Tongue (tissue), 2 donors: Measurements from ENCODE around the gene GINS2. TPM values are rescaled to one million over a fixed set of nuclear protein-coding genes. Genes with fewer than 3 reads are reported as not detected.

Experiments
- DNase-seq: peaks from one replicate; pipeline ENCODE4 v3.0.0-alpha.2; 2015
- total RNA-seq: library from RNA; depleted of rRNA; stranded (reverse); fragments of >200 nt; gene quantifications from one replicate; pipeline ENCODE4 v1.2.3, GENCODE V29; 2014

The GINS2 gene
- total RNA-seq, 1 donor from 2014 or later: 4.6 TPM

DNA sequence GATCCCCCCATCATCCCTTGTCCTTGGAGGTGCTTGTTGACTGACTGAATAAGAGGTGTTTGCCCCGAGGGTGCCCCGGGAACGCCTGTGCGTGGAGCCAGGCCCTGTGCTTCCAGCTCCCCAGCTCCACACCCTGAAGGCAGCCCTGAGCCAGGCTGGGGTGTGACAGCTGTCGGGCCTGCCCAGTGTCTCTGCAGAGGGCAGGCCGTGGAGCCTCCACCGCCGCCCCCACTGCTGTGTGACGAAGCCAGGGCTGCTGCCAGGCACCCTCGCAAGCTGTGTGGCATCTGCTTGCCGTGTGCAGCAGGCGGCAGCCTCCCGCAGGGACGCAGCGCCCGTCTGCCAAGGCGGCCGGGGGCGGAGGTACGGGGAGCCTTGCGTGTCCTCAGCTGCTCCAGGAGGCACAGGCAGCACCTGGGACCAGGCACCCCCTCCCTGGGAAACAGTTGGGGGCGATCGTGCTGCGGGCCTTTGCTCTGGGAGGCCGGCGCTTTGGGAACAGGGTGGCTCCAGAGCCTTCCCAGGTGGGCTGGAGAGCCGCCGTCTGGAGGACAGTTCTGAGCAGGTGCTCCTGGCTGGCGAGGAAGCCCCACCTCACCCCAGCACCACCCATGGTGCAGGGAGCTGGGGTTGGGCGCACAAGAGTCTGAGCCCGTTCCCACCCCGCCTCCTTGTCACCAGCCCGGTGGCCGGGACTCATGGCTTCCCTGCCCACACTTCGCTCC is 49.1 kb downstream of the GINS2 start:
- DNase-seq: peak; percentile 87

- no peak for DNase-seq
These were observed 49.9 kb downstream of the GINS2 start for GRCh38 chr16:85638695-85639409.

- DNase-seq: no peak
These were observed 50.7 kb downstream of the GINS2 start for GRCh38 chr16:85637808-85638647.

DNA sequence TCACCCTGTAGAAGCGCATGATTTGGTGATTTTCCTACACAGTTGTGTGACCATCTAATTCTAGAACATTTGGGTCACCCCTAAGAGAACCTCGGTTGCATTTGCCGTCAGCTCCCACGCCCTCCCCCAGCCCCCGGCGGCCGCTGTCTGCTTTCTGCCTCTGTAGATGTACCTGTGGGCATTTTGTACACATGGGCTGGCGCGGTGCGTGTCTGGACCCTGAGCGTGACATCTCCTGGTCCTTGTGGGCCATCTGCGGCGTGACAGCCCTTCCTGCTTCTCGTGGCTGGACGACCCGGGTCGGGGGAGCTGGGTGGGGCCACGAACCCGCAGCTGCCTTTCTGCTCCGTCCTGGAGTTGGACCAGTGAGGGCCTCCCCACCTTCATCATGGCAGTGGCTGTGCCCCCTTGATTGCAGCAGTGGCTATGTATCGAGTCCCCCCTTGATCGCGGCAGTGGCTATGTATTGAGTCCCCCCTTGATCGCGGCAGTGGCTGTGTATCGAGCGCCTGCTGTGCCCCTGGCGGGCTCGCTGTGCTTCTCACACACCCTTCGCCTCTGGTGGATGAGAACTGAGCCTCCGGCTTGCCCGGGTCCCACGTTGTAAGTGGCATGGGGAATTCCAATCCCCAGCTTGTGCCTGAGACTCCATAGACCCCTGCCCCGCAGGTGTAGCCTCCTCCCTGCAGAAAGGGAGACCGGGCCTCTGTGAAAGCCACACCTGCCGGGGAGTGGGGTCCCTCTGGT is 51.5 kb downstream of the GINS2 start:
- no peak for DNase-seq

GRCh38 chr16:85636234-85636812 is 52.4 kb downstream of the GINS2 start:
- no peak for DNase-seq

DNA sequence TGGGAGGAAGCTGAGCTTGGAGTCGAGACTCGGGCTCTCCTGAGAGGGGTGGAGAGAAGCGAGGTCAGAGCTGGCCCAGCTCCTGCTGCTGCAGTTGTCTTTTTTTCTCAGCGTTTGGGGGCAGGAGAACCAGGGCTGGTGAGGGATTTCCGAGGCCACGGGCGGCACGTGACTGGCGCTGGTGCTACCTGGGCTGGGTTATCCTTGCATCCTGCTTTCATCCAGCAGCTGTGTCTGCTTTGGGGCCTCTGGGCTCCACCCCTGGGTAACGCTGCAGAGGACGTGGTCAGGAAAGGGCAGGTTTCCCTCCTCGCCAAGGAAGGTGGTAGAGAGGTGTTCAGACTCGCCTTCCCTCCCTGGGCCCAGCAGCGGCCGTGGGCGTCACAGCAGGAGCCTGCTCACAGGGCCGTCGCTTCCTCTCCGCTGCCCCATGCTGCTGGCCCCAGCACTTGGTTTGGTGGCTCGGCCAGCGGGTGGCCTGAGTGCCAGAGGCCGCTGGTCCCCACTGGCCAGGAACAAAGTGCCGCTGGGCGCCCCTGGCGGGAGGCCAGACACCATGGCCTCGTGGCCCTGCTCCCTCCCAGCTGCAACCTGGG is 53.1 kb downstream of the GINS2 start:
- DNase-seq: no peak

- no peak for DNase-seq
These were observed 53.8 kb downstream of the GINS2 start for GRCh38 chr16:85634747-85635544.

GRCh38 chr16:85633888-85634287 is 54.9 kb downstream of the GINS2 start:
- DNase-seq: no peak

DNA sequence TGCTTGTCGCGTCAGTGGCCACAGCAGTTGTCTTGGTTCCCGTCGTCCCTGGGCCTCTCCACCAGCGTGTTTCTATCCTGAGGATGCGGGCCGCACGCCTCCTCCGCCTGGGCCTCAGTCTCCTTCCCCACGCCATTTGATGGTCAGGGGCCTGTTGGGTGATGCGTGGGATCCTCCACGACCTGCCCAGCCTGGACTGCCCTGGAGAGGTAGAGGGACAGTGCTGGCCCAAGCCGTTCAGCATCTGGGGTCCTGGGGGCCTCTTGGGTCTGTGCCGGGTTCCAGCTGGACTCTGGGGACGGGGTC is 55.4 kb downstream of the GINS2 start:
- DNase-seq: no peak

- no peak for DNase-seq
These were observed 55.9 kb downstream of the GINS2 start for GRCh38 chr16:85632709-85633437.

- no peak for DNase-seq
These were observed 56.9 kb downstream of the GINS2 start for GRCh38 chr16:85631802-85632393.

GRCh38 chr16:85631230-85631629 is 57.5 kb downstream of the GINS2 start:
- no peak for DNase-seq

GRCh38 chr16:85629853-85630252 is 58.9 kb downstream of the GINS2 start:
- no peak for DNase-seq

DNA sequence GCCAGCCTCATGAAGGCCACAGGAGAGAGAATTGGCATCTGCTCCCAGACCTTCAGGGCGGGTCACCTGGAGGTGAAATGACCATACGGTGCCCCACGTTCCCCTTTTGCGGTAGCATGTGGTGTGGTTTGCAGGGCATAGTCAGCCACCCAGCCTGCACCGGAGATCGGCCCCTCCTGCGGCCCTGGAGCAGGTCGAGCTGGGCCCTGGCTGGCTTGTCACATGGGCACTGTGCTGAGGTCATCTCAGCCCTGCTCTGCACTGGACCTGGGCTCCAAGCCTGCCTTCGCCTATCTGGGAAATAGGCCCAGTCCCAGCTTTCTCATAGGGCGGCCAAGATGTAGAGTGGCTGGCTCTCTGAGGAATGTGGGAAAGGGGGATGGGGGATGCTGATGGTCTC is 59.4 kb downstream of the GINS2 start:
- no peak for DNase-seq

- no peak for DNase-seq
These were observed 60.1 kb downstream of the GINS2 start for GRCh38 chr16:85628645-85629044.

- DNase-seq: no peak
These were observed 60.5 kb downstream of the GINS2 start for GRCh38 chr16:85628265-85628556.

DNA sequence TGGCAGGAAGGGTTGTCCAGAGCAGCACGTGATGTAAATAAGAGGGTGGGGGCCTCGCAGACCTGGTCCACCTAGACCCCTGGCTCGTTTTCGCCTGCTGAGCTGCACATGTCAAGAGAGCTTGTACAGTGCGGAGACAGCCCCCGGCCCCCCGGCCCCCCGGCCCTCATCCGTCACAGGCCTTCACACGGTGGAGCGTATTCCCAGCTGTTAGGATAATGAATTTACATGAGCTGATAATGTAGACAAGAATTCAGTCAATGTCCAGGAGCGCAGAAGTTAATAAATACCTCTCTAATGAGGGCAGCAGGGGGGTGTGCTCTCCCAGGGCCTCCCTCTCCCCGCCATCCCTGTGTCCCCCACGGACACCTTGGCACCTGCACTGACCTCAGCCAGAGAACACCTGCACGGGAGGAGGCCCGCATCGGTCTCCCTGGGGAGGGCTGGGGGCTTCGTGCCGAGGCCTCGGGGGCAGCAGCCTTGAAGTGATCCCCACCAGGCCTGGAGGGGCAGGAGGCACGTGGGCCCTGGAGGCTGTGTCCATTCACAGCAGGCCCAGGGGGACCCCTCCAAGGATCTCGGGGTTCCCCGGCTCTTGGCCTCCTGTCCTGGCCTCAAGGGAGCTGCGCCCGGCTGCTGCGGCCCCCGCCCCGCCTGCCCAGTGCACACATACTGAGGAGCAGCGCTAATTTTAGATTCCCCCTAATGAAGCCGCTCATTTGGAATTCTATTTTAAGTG is 61.1 kb downstream of the GINS2 start:
- peak; percentile 77 for DNase-seq

DNA sequence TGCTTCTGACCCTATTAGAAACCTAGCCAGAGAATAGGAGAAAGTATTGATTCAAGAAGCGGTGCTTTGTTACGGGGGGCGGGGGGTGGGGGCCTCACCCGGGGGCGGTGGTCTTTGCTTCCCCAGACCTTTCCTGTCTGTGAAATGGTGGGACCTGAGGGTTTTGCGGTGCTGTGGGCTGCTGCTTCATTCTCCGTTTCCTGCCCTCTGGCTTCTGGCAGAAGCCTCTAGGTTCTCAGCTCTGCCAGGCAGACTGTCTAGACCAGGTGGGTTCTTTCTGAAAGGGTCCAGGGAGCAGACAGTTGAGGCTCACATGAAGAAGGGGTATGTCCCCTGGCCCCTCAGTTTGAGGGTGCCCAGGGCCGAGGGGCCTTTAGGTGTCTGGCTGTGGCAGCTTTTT is 61.7 kb downstream of the GINS2 start:
- no peak for DNase-seq
